Smooth muscle cell (in vitro differentiated cells): ENCODE data around the gene LRCH3. TPM values are rescaled to one million over a fixed set of nuclear protein-coding genes. Genes with fewer than 3 reads are reported as not detected.
A peak's percentile ranks its signal among the peaks of the same experiment; 100 is the strongest.

Source experiments
- DNase-seq: peaks from one replicate; lab custom pipeline; 2025; ENCODE audit not compliant: unreplicated experiment; lab: John Stamatoyannopoulos, UW
- H2AFZ ChIP-seq: fragments of 200-600 bp; sonication (generic); 2 replicates; pipeline ENCODE4 v1.6.0; 2016; ENCODE audit warnings: antibody characterized with exemption, low read depth, mild to moderate bottlenecking
- H3F3A ChIP-seq: fragments of 200-600 bp; sonication (generic); 2 replicates; pipeline ENCODE4 v1.6.0; 2017; ENCODE audit warnings: antibody characterized with exemption, low read depth
- H3K27ac ChIP-seq: fragments of 200-600 bp; sonication (generic); 2 replicates; pipeline ENCODE4 v1.5.1; 2016; ENCODE audit warnings: low read depth, mild to moderate bottlenecking
- H3K27me3 ChIP-seq: fragments of 200-600 bp; sonication (generic); 2 replicates; pipeline ENCODE4 v1.6.1; 2016; ENCODE audit warnings: low read depth, mild to moderate bottlenecking
- H3K36me3 ChIP-seq: fragments of 200-600 bp; sonication (generic); 2 replicates; pipeline ENCODE4 v1.5.1; 2016; ENCODE audit warnings: low read depth
- H3K4me1 ChIP-seq: fragments of 200-600 bp; sonication (generic); 2 replicates; pipeline ENCODE4 v1.5.1; 2016; ENCODE audit warnings: low read depth
- H3K4me2 ChIP-seq: fragments of 200-600 bp; sonication (generic); 2 replicates; pipeline ENCODE4 v1.6.0; 2016; ENCODE audit warnings: mild to moderate bottlenecking
- H3K4me3 ChIP-seq: fragments of 200-600 bp; sonication (generic); 2 replicates; pipeline ENCODE4 v1.5.1; 2016; ENCODE audit warnings: mild to moderate bottlenecking
- H3K79me2 ChIP-seq: fragments of 200-600 bp; sonication (generic); 2 replicates; pipeline ENCODE4 v1.6.0; 2016; ENCODE audit warnings: low read depth, mild to moderate bottlenecking
- H3K9ac ChIP-seq: fragments of 200-600 bp; sonication (generic); 2 replicates; pipeline ENCODE4 v1.6.0; 2016; ENCODE audit warnings: low read depth
- H3K9me3 ChIP-seq: fragments of 200-600 bp; sonication (generic); replicated peaks from 2 replicates; pipeline ENCODE4 v1.5.1; 2016; ENCODE audit warnings: low read depth
- H4K20me1 ChIP-seq: fragments of 200-600 bp; sonication (generic); 2 replicates; pipeline ENCODE4 v1.6.0; 2016; ENCODE audit warnings: low read depth
- CTCF ChIP-seq: fragments of 200-600 bp; sonication (generic); IDR thresholded peaks from 2 replicates; pipeline ENCODE4 v1.5.1; 2017; ENCODE audit warnings: borderline replicate concordance, mild to moderate bottlenecking, antibody characterized with exemption; ENCODE audit not compliant: insufficient read depth, poor library complexity, severe bottlenecking
- WGBS: methylation state at CpG from one replicate; pipeline ENCODE4 v1.1.7; 2016; ENCODE audit warnings: low lambda C conversion rate; 5-methylcytosine and 5-hydroxymethylcytosine counted together
- polyA plus RNA-seq: library from polyadenylated mRNA; unstranded; fragments of >200 nt; fragmentation: Nextera tagmentation; extraction: Ambion mirVana; gene quantifications from 2 replicates; pipeline ENCODE4 v1.2.1, GENCODE V29; 2016
- total RNA-seq: library from RNA; depleted of rRNA; stranded (reverse); fragments of >200 nt; gene quantifications from 2 replicates; pipeline ENCODE4 v1.2.3, GENCODE V29; 2014

LRCH3 gene
- total and polyA plus RNA-seq, 2 experiments from 2014 or later: 15.6 to 31.7 TPM

GRCh38 chr3:197798863-197799262 lies 7.8 kb downstream of the LRCH3 start:
- Histone ChIP-seq H3K4me2 (no peak overlapping the region), H2AFZ (no peak overlapping the region), H4K20me1 (peaks cover 100% of the 10 kb centered on the region), H3K27ac (no peak overlapping the region), H3K9me3 (no peaks in the 10 kb centered on the region), H3K4me3 (no peak overlapping the region), H3F3A (no peaks in the 10 kb centered on the region), H3K36me3 (no peaks in the 10 kb centered on the region), H3K4me1 (no peaks in the 10 kb centered on the region), H3K9ac (no peak overlapping the region), H3K79me2 (peaks cover 100% of the 10 kb centered on the region), H3K27me3 (no peaks in the 10 kb centered on the region)
- no peak for DNase-seq
- TF ChIP-seq CTCF: no peak
- WGBS: 90% methylated on average over 3 of the region's 3 CpGs

- H3K79me2 ChIP-seq: peaks cover 100% of the 10 kb centered on the region
- H4K20me1 ChIP-seq: peaks cover 99% of the 10 kb centered on the region
- no peaks in the 10 kb centered on the region for H3K9me3 ChIP-seq
- H2AFZ ChIP-seq: no peak overlapping the region
- H3F3A ChIP-seq: no peaks in the 10 kb centered on the region
- 40% methylated on average over 3 of the region's 3 CpGs for WGBS
- H3K27me3 ChIP-seq: no peaks in the 10 kb centered on the region
- no peak for TF ChIP-seq CTCF
- DNase-seq: no peak
- no peaks in the 10 kb centered on the region for H3K4me1 ChIP-seq
- H3K27ac ChIP-seq: no peak overlapping the region
- H3K9ac ChIP-seq: no peak overlapping the region
- H3K4me3 ChIP-seq: no peak overlapping the region
- H3K4me2 ChIP-seq: no peak overlapping the region
- no peaks in the 10 kb centered on the region for H3K36me3 ChIP-seq
These were observed 9.3 kb downstream of the LRCH3 start for GRCh38 chr3:197800379-197800778.

- 78% methylated on average over 8 of the region's 8 CpGs for WGBS
- no peak overlapping the region for H3K4me2 ChIP-seq
- H4K20me1 ChIP-seq: peaks cover 97% of the 10 kb centered on the region
These were observed 11.1 kb downstream of the LRCH3 start for GRCh38 chr3:197801891-197802778.

More at GRCh38 chr3:197801891-197802778, 11.1 kb downstream of the LRCH3 start:
- TF ChIP-seq CTCF: peak; percentile 21
- Histone ChIP-seq H3K9me3 (no peaks in the 10 kb centered on the region), H3K36me3 (no peaks in the 10 kb centered on the region), H3K4me3 (no peak overlapping the region), H3K9ac (no peak overlapping the region), H3F3A (no peaks in the 10 kb centered on the region), H3K27ac (no peak overlapping the region), H3K4me1 (no peaks in the 10 kb centered on the region), H3K79me2 (peaks cover 100% of the 10 kb centered on the region), H2AFZ (no peak overlapping the region), H3K27me3 (no peaks in the 10 kb centered on the region)
- no peak for DNase-seq
